GM12878 (cell line): ENCODE measurements around the gene SYNM. TPM values are rescaled to one million over a fixed set of nuclear protein-coding genes. Genes with fewer than 3 reads are reported as not detected.

Experiments used
- ATAC-seq: fragments of 200-7000 bp; cut with Tn5 transposase; 3 replicates; pipeline ENCODE4 v1.9.1; 2020; ENCODE audit warnings: mild to moderate bottlenecking, moderate library complexity
- BruUV-seq: library from RNA; stranded (reverse); fragments of 400-500 nt; replicated peaks from 2 replicates; lab custom pipeline; 2021; lab: Mats Ljungman, UMichigan
- CTCF ChIA-PET: fragments of 300-600 bp; sonication (Branson Sonifier 250); formaldehyde crosslinking; extraction: SDS; loops from one replicate; lab custom pipeline; 2021; ENCODE audit warnings: inconsistent platforms; lab: Yijun Ruan, JAX
- POLR2A ChIA-PET: fragments of 350-600 bp; formaldehyde crosslinking; extraction: SDS; loops from one replicate; lab custom pipeline; 2021; ENCODE audit warnings: inconsistent platforms; lab: Charles Lee
- RAD21 ChIA-PET: fragments of 300-600 bp; sonication (Branson Sonifier 250); formaldehyde crosslinking; loops from one replicate; lab custom pipeline; 2023; ENCODE audit warnings: antibody characterized with exemption; ENCODE audit not compliant: unreplicated experiment; lab: Charles Lee
- SMC1A ChIA-PET: fragments of 300-600 bp; sonication (Branson Sonifier 250); formaldehyde crosslinking; loops from one replicate; lab custom pipeline; 2023; ENCODE audit not compliant: unreplicated experiment, uncharacterized antibody; lab: Charles Lee
- DNase-seq: peaks from one replicate; pipeline ENCODE4 v3.0.0-alpha.2; 2011; ENCODE audit warnings: low read depth, low spot score
- FAIRE-seq: peaks from 3 replicates; lab custom pipeline; 2011; peaks lifted over from hg19 to GRCh38; lab: Jason Lieb, UNC
- H2AFZ ChIP-seq: 2 replicates; pipeline ENCODE4 v1.6.0; 2011; ENCODE audit warnings: low read depth, low read length, control low read depth; ENCODE audit not compliant: control insufficient read depth
- H3K27ac ChIP-seq: 2 replicates; pipeline ENCODE4 v1.5.1; 2011; ENCODE audit warnings: control low read depth; ENCODE audit not compliant: control insufficient read depth, insufficient read depth
- H3K27me3 ChIP-seq, 2 experiments: replicated peaks in 1 of 2; 2 replicates each; pipeline versions ENCODE4 v1.6.0 to v1.6.1; 2011; ENCODE audit warnings: low read length in 1 of 2; ENCODE audit not compliant: control insufficient read depth in 2 of 2, insufficient read depth in 2 of 2
- H3K36me3 ChIP-seq, 2 experiments: 2 replicates each; pipeline ENCODE4 v1.5.1; 2011; ENCODE audit warnings: low read length in 1 of 2; ENCODE audit not compliant: control insufficient read depth in 2 of 2, insufficient read depth in 2 of 2
- H3K4me1 ChIP-seq: 2 replicates; pipeline ENCODE4 v1.6.1; 2011; ENCODE audit warnings: mild to moderate bottlenecking, low read length, moderate library complexity, mixed read lengths; ENCODE audit not compliant: control insufficient read depth, insufficient read depth
- H3K4me2 ChIP-seq: 2 replicates; pipeline ENCODE4 v1.6.0; 2011; ENCODE audit warnings: control low read depth; ENCODE audit not compliant: control insufficient read depth, insufficient read depth
- H3K4me3 ChIP-seq: fragments of 200-600 bp; sonication (generic); 2 replicates; pipeline ENCODE4 v1.5.1; 2016
- H3K79me2 ChIP-seq: 2 replicates; pipeline ENCODE4 v1.6.0; 2011; ENCODE audit warnings: low read length; ENCODE audit not compliant: control insufficient read depth, insufficient read depth
- H3K9ac ChIP-seq: 2 replicates; pipeline ENCODE4 v1.8.0; 2011; ENCODE audit warnings: low read length, control low read depth, mixed read lengths; ENCODE audit not compliant: control insufficient read depth, insufficient read depth
- H3K9me3 ChIP-seq: replicated peaks from 3 replicates; pipeline ENCODE4 v1.5.1; 2011; ENCODE audit warnings: mild to moderate bottlenecking, low read length; ENCODE audit not compliant: control insufficient read depth, insufficient read depth
- H4K20me1 ChIP-seq: 2 replicates; pipeline ENCODE4 v1.6.0; 2011; ENCODE audit not compliant: control insufficient read depth, insufficient read depth
- ATF7 ChIP-seq: fragments of 450-650 bp; IDR thresholded peaks from 2 replicates; pipeline ENCODE4 v1.6.1; 2016; ENCODE audit warnings: low read depth, mild to moderate bottlenecking
- BACH1 ChIP-seq: fragments of 450-650 bp; IDR thresholded peaks from 2 replicates; pipeline ENCODE4 v1.6.1; 2017; ENCODE audit warnings: mild to moderate bottlenecking, borderline replicate concordance
- BMI1 ChIP-seq: fragments of 450-650 bp; IDR thresholded peaks from 2 replicates; pipeline ENCODE4 v1.6.1; 2016; ENCODE audit warnings: mild to moderate bottlenecking, moderate library complexity, borderline replicate concordance
- CREM ChIP-seq: IDR thresholded peaks from 2 replicates; pipeline ENCODE4 v1.6.1; 2014; ENCODE audit warnings: antibody characterized with exemption, low read depth
- HDAC2 ChIP-seq: fragments of 200-600 bp; sonication (generic); IDR thresholded peaks from 2 replicates; pipeline ENCODE4 v1.6.1; 2017
- PAX5 ChIP-seq: IDR thresholded peaks from 2 replicates; pipeline ENCODE4 v1.6.1; 2011; ENCODE audit warnings: low read depth, low read length, borderline replicate concordance
- POLR2A ChIP-seq: IDR thresholded peaks from 2 replicates; pipeline ENCODE4 v1.6.1; 2011; ENCODE audit warnings: low read depth, mild to moderate bottlenecking, low read length
- POLR2AphosphoS5 ChIP-seq: IDR thresholded peaks from 2 replicates; pipeline ENCODE4 v1.6.1; 2011; ENCODE audit warnings: mild to moderate bottlenecking, low read length, inconsistent platforms
- POU2F2 ChIP-seq: IDR thresholded peaks from 3 replicates; pipeline ENCODE4 v1.6.1; 2011; ENCODE audit warnings: low read depth, mild to moderate bottlenecking, low read length, borderline replicate concordance
- SIN3A ChIP-seq: IDR thresholded peaks from 2 replicates; pipeline ENCODE4 v1.6.1; 2012; ENCODE audit warnings: low read depth, low read length, improper control_type of control experiment
- SMAD5 ChIP-seq: IDR thresholded peaks from 2 replicates; pipeline ENCODE4 v1.6.1; 2016; ENCODE audit warnings: antibody characterized with exemption, low read depth
- SRF ChIP-seq, 2 experiments: IDR thresholded peaks; 2 replicates each; pipeline ENCODE4 v1.6.1; 2011; ENCODE audit warnings: low read depth in 2 of 2, low read length in 2 of 2, mild to moderate bottlenecking in 1 of 2, moderate library complexity in 1 of 2
- STAT3 ChIP-seq: IDR thresholded peaks from 2 replicates; pipeline ENCODE4 v1.6.1; 2011; ENCODE audit warnings: low read depth, low read length, improper control_type of control experiment
- TCF3 ChIP-seq: IDR thresholded peaks from 2 replicates; pipeline ENCODE4 v1.6.1; 2012; ENCODE audit warnings: low read depth, mild to moderate bottlenecking, low read length, borderline replicate concordance; ENCODE audit not compliant: insufficient read depth
- ZNF24 ChIP-seq: fragments of 450-650 bp; IDR thresholded peaks from 2 replicates; pipeline ENCODE4 v1.6.1; 2017; ENCODE audit warnings: antibody characterized with exemption, mild to moderate bottlenecking
- WGBS: methylation state at CpG from one replicate; pipeline ENCODE4 v1.1.6; 2016; ENCODE audit warnings: low lambda C conversion rate; ENCODE audit not compliant: insufficient replicate concordance, insufficient coverage; ENCODE audit errors: missing lambda C conversion rate; 5-methylcytosine and 5-hydroxymethylcytosine counted together
- in situ Hi-C: fragments of 300-500 bp; cut with MboI; formaldehyde crosslinking; loops from 9 replicates; pipeline ENCODE4 v1.14.3; 2018; ENCODE audit warnings: mixed read lengths
- intact Hi-C: fragments of 100-400 bp; cut with micrococcal nuclease; formaldehyde crosslinking; loops from one replicate; pipeline ENCODE4 v1.14.2; 2022; ENCODE audit not compliant: unreplicated experiment
- polyA plus RNA-seq, 11 experiments: library from polyadenylated mRNA; depleted of rRNA in 4 of 11; unstranded in 6 of 11; stranded (reverse) in 5 of 11; fragments of >200 nt; fragmentation: Nextera tagmentation in 4 of 11; fragmentation: Illumina TruSeq in 1 of 11; extraction: Ambion mirVana in 4 of 11; extraction: Trizol in 1 of 11; gene quantifications; 1 replicate in 1 of 11; 2 replicates in 10 of 11; pipeline versions ENCODE4 v1.2.1 to v1.2.3, GENCODE V29; 2011 to 2016; ENCODE audit warnings: inconsistent platforms in 2 of 11, missing spikeins in 2 of 11, low read depth in 1 of 11
- total RNA-seq, 4 experiments: library from RNA; depleted of rRNA in 3 of 4; stranded (reverse); fragments of >200 nt in 3 of 4; fragmentation: Illumina TruSeq in 1 of 4; extraction: Trizol in 1 of 4; gene quantifications; 2 replicates each; pipeline versions ENCODE4 v1.2.1 to v1.2.3, GENCODE V29; 2013 to 2021
- TF ChIP-seq, protein P1 (sequence below): fragments of 150-350 bp; IDR thresholded peaks from 2 replicates; pipeline ENCODE4 v1.6.1; 2014; ENCODE audit warnings: mild to moderate bottlenecking, low read depth, low read length
- TF ChIP-seq, protein P2 (sequence below): fragments of 450-650 bp; IDR thresholded peaks from 2 replicates; pipeline ENCODE4 v1.6.1; 2017; ENCODE audit warnings: low read depth, mild to moderate bottlenecking, moderate library complexity
- TF ChIP-seq, protein P3 (sequence below): fragments of 450-650 bp; IDR thresholded peaks from 2 replicates; pipeline ENCODE4 v1.6.1; 2017; ENCODE audit warnings: mild to moderate bottlenecking, low read depth, inconsistent platforms; ENCODE audit not compliant: poor library complexity, severe bottlenecking
- TF ChIP-seq, protein P4 (sequence below): fragments of 450-650 bp; IDR thresholded peaks from 2 replicates; pipeline ENCODE4 v1.6.1; 2014; ENCODE audit warnings: mild to moderate bottlenecking

The SYNM gene
- total and polyA plus RNA-seq, 10 of the 15 experiments (the other 5 are each of a cell fraction or from before 2014, with no cell fraction given): 0.05 to 1.1 (median 0.89) TPM; not detected in 1

DNA sequence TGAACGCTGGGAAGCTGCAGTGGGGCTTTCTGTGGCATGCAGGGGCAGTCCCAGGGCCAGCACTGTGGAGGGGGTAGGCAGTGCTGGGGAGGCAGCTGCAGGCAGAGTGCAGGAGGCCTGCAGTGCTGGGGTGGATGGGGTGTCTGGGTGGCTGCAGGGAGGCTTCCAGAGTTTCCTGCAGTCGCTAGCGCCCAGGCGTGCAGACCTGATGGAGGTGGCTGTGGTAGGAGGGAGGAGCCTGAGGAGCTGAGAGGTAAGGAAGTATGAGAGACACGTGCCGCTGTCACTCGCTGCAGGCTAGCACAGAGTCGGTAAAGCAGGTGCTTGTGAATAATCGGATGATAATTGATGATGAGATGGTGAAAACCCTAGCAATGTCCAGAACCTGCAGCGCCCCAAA is 16.3 kb downstream of the SYNM start:
- no TSS peak for BruUV-seq
- FAIRE-seq: no peak

More for the DNA sequence above, 16.3 kb downstream of the SYNM start:
- POLR2A ChIA-PET: interaction anchor here (0.6 kb wide), 1 partner anchor 26 kb away, joined by 3 read pairs; no protein-coding TSS in a partner anchor
- RAD21 ChIA-PET: no interaction called here
- Histone ChIP-seq H3K4me3 (no peak overlapping the region), H3K9me3 (no peaks in the 10 kb centered on the region), H3K9ac (no peak overlapping the region), H3K79me2 (no peaks in the 10 kb centered on the region), H3K4me2 (no peak overlapping the region), H4K20me1 (no peaks in the 10 kb centered on the region), H2AFZ (no peak overlapping the region), H3K36me3 (no peaks in the 10 kb centered on the region), H3K27ac (no peak overlapping the region), H3K4me1 (no peaks in the 10 kb centered on the region), H3K27me3 (no peaks in the 10 kb centered on the region; a peak in 1 of 4 replicates)
- in situ Hi-C loops: loop anchor here (25.0 kb wide), 1 partner anchor 616 kb away; the partner anchor contains the start of gene LYSMD4
- 60% methylated on average over 10 of the region's 10 CpGs for WGBS
- no peak for DNase-seq
- ATAC-seq: no peak
- CTCF ChIA-PET: interaction anchor here (0.6 kb wide), 1 partner anchor 382 kb away, joined by 3 read pairs; no protein-coding TSS in a partner anchor
- SMC1A ChIA-PET: no interaction called here
- intact Hi-C loops: no loop called here
- TF ChIP-seq, protein P1, sequence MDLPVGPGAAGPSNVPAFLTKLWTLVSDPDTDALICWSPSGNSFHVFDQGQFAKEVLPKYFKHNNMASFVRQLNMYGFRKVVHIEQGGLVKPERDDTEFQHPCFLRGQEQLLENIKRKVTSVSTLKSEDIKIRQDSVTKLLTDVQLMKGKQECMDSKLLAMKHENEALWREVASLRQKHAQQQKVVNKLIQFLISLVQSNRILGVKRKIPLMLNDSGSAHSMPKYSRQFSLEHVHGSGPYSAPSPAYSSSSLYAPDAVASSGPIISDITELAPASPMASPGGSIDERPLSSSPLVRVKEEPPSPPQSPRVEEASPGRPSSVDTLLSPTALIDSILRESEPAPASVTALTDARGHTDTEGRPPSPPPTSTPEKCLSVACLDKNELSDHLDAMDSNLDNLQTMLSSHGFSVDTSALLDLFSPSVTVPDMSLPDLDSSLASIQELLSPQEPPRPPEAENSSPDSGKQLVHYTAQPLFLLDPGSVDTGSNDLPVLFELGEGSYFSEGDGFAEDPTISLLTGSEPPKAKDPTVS: no peak
- TF ChIP-seq SRF (IDR thresholded peaks at IDR 0.05; ENCODE audit: low read depth in 2 of 2, low read length in 2 of 2) (no peak), TCF3 (no peak), PAX5 (no peak), CREM (no peak), STAT3 (no peak), BACH1 (no peak), ATF7 (no peak), POU2F2 (no peak), SMAD5 (no peak), POLR2AphosphoS5 (no peak), BMI1 (no peak), ZNF24 (no peak), HDAC2 (no peak), POLR2A (no peak), SIN3A (no peak)
- TF ChIP-seq, protein P2, sequence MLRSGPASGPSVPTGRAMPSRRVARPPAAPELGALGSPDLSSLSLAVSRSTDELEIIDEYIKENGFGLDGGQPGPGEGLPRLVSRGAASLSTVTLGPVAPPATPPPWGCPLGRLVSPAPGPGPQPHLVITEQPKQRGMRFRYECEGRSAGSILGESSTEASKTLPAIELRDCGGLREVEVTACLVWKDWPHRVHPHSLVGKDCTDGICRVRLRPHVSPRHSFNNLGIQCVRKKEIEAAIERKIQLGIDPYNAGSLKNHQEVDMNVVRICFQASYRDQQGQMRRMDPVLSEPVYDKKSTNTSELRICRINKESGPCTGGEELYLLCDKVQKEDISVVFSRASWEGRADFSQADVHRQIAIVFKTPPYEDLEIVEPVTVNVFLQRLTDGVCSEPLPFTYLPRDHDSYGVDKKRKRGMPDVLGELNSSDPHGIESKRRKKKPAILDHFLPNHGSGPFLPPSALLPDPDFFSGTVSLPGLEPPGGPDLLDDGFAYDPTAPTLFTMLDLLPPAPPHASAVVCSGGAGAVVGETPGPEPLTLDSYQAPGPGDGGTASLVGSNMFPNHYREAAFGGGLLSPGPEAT: no peak
- TF ChIP-seq, protein P3, sequence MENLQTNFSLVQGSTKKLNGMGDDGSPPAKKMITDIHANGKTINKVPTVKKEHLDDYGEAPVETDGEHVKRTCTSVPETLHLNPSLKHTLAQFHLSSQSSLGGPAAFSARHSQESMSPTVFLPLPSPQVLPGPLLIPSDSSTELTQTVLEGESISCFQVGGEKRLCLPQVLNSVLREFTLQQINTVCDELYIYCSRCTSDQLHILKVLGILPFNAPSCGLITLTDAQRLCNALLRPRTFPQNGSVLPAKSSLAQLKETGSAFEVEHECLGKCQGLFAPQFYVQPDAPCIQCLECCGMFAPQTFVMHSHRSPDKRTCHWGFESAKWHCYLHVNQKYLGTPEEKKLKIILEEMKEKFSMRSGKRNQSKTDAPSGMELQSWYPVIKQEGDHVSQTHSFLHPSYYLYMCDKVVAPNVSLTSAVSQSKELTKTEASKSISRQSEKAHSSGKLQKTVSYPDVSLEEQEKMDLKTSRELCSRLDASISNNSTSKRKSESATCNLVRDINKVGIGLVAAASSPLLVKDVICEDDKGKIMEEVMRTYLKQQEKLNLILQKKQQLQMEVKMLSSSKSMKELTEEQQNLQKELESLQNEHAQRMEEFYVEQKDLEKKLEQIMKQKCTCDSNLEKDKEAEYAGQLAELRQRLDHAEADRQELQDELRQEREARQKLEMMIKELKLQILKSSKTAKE: no peak
- TF ChIP-seq, protein P4, sequence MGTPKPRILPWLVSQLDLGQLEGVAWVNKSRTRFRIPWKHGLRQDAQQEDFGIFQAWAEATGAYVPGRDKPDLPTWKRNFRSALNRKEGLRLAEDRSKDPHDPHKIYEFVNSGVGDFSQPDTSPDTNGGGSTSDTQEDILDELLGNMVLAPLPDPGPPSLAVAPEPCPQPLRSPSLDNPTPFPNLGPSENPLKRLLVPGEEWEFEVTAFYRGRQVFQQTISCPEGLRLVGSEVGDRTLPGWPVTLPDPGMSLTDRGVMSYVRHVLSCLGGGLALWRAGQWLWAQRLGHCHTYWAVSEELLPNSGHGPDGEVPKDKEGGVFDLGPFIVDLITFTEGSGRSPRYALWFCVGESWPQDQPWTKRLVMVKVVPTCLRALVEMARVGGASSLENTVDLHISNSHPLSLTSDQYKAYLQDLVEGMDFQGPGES: no peak
